ENCODE measurements around the gene RBMS3. TPM values are rescaled to one million over a fixed set of nuclear protein-coding genes. Genes with fewer than 3 reads are reported as not detected.

Gene RBMS3
- total RNA-seq, 4 donors from 2014 or later: 7.3 to 21.8 (median 12.8) TPM

DNA sequence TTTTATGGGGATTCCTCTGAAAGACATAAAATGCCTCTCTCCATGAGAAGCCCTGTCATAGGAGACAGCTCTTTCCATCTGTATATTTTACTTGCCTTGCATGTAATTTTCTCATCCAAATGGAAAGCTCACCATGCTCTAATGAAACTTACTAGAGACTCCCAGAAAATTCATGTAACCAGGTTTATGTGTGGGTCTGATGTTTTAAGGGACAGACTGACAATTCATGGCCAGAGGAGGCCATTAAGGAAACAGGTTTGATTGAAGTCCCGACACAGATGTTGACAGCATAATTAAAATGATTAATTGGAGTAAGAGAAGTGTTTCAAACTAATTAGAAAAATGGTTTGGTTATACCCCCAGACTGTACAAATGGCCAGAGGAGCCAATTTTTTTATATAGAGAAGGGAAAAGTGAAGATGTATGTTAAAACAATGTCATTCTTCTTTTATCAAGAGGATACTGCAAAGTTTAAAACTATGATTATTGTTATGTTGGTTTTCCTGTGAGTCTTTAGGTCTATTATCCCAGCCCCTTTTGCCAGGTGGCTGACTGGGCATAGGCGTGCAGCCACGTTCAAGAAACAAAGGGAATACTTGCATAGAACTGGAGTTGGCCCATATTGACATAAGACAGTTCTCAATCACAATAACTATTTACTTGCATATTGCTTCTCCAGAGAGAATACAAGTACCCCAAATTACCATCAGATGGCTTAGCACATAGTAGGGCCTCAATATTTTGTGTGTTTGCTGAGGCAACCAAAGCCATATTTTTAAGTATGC is 64.8 kb downstream of the RBMS3 start:
- no peak overlapping the region for H3K4me3 ChIP-seq (ENCODE audit: low read depth, poor library complexity, severe bottlenecking)
- TF ChIP-seq, protein P1, sequence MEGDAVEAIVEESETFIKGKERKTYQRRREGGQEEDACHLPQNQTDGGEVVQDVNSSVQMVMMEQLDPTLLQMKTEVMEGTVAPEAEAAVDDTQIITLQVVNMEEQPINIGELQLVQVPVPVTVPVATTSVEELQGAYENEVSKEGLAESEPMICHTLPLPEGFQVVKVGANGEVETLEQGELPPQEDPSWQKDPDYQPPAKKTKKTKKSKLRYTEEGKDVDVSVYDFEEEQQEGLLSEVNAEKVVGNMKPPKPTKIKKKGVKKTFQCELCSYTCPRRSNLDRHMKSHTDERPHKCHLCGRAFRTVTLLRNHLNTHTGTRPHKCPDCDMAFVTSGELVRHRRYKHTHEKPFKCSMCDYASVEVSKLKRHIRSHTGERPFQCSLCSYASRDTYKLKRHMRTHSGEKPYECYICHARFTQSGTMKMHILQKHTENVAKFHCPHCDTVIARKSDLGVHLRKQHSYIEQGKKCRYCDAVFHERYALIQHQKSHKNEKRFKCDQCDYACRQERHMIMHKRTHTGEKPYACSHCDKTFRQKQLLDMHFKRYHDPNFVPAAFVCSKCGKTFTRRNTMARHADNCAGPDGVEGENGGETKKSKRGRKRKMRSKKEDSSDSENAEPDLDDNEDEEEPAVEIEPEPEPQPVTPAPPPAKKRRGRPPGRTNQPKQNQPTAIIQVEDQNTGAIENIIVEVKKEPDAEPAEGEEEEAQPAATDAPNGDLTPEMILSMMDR (IDR thresholded peaks at IDR 0.05): no peak
- TF ChIP-seq POLR2A (IDR thresholded peaks at IDR 0.05): no peak
- no peak for DNase-seq (ENCODE audit: low spot score in 2 of 2)
- intact Hi-C loops (cut with DNase I; ENCODE audit: low total_unique reads): no loop called here
- WGBS, 2 donors: 74 to 77% methylated on average over 3 of the region's 3 CpGs

DNA sequence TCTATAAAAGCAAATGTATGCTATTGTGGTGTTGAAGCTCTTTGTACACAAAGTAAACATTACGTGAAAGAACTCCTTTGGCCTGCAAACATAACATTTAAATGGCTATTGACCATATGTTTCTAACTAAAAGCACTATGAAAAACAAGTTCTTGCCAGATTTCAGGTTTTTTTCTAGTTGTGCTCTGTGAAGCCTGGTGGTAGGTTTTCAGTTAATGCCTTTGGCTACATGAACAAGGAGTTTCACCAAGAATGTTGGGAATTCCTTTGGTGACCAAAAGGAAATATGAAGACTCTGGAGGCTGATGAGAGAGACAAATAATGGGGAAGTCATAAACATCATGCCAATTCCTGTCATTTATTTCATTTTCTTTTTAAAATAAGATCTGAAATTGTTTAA is 66.0 kb downstream of the RBMS3 start:
- no peak overlapping the region for H3K4me3 ChIP-seq (ENCODE audit: low read depth, poor library complexity, severe bottlenecking)
- no peak for DNase-seq (ENCODE audit: low spot score in 2 of 2)
- intact Hi-C loops (cut with DNase I; ENCODE audit: low total_unique reads): no loop called here
- no peak for TF ChIP-seq POLR2A (IDR thresholded peaks at IDR 0.05)
- TF ChIP-seq, protein P1 (IDR thresholded peaks at IDR 0.05): no peak
- WGBS, 2 donors: 63 to 65% methylated on average over 1 of the region's 1 CpG

DNA sequence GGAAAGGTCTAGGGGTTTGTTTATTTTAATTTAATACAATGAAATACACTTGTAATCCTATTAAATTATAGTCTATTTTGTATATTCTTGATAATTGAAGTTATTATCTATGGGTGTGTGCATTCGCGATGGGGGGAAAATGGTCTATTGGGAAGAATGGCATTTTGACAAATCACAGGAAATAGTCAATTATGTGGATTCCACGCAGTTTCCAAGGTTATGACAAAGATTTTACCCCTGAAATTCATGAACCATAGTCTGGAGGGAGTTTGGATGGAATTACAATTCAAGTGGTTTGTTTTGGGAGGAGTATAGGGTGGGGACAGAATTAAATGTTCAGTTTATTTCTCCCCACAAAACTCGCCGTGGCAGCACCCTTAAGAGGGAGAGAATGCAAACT is 66.5 kb downstream of the RBMS3 start:
- intact Hi-C loops (cut with DNase I; ENCODE audit: low total_unique reads): no loop called here
- no peak overlapping the region for H3K4me3 ChIP-seq (ENCODE audit: low read depth, poor library complexity, severe bottlenecking)
- TF ChIP-seq, protein P1 (IDR thresholded peaks at IDR 0.05): no peak
- no peak for TF ChIP-seq POLR2A (IDR thresholded peaks at IDR 0.05)
- DNase-seq (ENCODE audit: low spot score in 2 of 2): no peak
- WGBS, 2 donors: 55 to 59% methylated on average over 5 of the region's 5 CpGs

DNA sequence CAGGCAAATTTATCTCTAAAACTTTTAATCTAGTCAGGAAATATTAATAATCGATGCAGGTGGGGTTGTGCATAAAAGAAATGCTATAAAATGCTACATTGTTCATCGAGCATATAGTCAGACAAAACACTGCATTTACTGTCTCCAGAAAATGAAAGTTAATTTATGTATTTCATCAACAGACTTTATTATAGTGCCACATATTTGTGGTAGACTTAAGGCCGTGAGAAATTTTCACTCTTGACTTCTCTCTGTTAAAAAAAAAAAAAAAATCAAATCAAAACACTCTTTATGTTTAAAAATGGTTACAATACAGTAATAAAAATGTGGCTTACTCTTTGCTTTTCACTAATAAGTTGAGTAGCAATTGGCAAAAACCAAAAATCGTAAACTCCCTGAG is 67.4 kb downstream of the RBMS3 start:
- no peak for TF ChIP-seq POLR2A (IDR thresholded peaks at IDR 0.05)
- TF ChIP-seq, protein P1 (IDR thresholded peaks at IDR 0.05): no peak
- WGBS, 2 donors: 55 to 67% methylated on average over 4 of the region's 4 CpGs
- no peak for DNase-seq (ENCODE audit: low spot score in 2 of 2)
- H3K4me3 ChIP-seq (ENCODE audit: low read depth, poor library complexity, severe bottlenecking): no peak overlapping the region
- intact Hi-C loops (cut with DNase I; ENCODE audit: low total_unique reads): no loop called here

DNA sequence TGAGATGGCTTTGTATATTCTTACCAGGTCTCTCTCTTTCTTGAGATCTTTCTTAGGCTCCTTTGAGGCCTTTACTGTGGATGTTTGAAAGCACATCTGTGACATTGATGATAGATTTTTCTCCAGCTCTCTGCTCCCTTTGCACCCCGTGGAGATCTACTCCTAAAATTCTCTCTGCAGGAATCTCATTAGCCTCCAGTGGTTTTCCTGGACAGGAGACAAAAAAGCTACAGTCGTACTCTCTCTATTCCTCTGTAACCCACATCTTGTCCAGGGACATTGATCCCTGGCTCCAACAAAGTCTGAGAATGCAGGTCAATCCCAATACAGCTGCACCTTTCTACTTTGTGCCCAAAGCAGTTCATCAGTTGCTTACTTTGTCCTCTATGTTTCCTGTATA is 68.2 kb downstream of the RBMS3 start:
- no peak for DNase-seq (ENCODE audit: low spot score in 2 of 2)
- intact Hi-C loops (cut with DNase I; ENCODE audit: low total_unique reads): no loop called here
- no peak overlapping the region for H3K4me3 ChIP-seq (ENCODE audit: low read depth, poor library complexity, severe bottlenecking)
- WGBS, 2 donors: 73 to 75% methylated on average over 2 of the region's 2 CpGs
- TF ChIP-seq POLR2A (IDR thresholded peaks at IDR 0.05): no peak
- TF ChIP-seq, protein P1 (IDR thresholded peaks at IDR 0.05): no peak

DNA sequence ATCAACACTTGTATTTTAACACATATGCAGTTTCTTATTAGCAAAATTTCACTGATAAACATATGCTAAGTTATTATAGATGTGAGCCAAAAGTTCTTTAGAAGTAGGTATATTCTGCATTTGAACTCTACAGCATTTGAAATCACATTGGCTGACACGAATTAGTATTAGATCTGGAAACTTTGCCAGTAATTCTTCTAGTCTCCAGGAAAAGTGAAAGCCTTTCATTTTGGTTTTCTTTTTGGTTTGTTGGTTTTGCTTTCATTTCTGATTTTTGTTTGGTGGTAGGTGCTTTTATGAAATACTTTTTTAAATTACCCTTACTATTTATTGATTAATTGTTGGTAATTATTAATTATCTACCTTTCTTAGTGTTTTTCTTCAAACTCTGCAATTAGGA is 72.9 kb downstream of the RBMS3 start:
- no peak for TF ChIP-seq POLR2A (IDR thresholded peaks at IDR 0.05)
- TF ChIP-seq, protein P1 (IDR thresholded peaks at IDR 0.05): no peak
- 4 to 9% methylated on average over 1 of the region's 1 CpG for WGBS, 2 donors
- H3K4me3 ChIP-seq (ENCODE audit: low read depth, poor library complexity, severe bottlenecking): no peak overlapping the region
- DNase-seq (ENCODE audit: low spot score in 2 of 2): no peak
- intact Hi-C loops (cut with DNase I; ENCODE audit: low total_unique reads): no loop called here
